Type B pancreatic cell (in vitro differentiated cells): ENCODE results near the gene RABEP1. TPM values are rescaled to one million over a fixed set of nuclear protein-coding genes. Genes with fewer than 3 reads are reported as not detected.

Source experiments
- DNase-seq: peaks from one replicate; pipeline ENCODE4 v3.0.0; 2021; ENCODE audit warnings: mixed read lengths; ENCODE audit not compliant: unreplicated experiment; ENCODE audit errors: extremely low spot score
- H3K27ac Mint-ChIP-seq: 2 replicates; pipeline ENCODE4 v1.8.0; 2021; ENCODE audit warnings: mild to moderate bottlenecking, mixed read lengths
- H3K27me3 Mint-ChIP-seq: 2 replicates; pipeline ENCODE4 v1.8.0; 2021; ENCODE audit warnings: mixed read lengths
- H3K36me3 Mint-ChIP-seq: 2 replicates; pipeline ENCODE4 v1.8.0; 2021; ENCODE audit warnings: mixed read lengths
- H3K4me1 Mint-ChIP-seq: one replicate; pipeline ENCODE4 v1.8.0; 2021; ENCODE audit warnings: mixed read lengths; ENCODE audit not compliant: unreplicated experiment
- H3K4me3 Mint-ChIP-seq: 2 replicates; pipeline ENCODE4 v1.8.0; 2021; ENCODE audit warnings: mild to moderate bottlenecking, mixed read lengths
- H3K9me3 Mint-ChIP-seq: 2 replicates; pipeline ENCODE4 v1.8.0; 2021; ENCODE audit warnings: mixed read lengths
- CTCF ChIP-seq: fragments of 200-600 bp; sonication (generic); conservative IDR thresholded peaks from 2 replicates; pipeline ENCODE4 v1.5.0; 2021; ENCODE audit warnings: antibody characterized with exemption, mild to moderate bottlenecking
- total RNA-seq: library from RNA; stranded (reverse); gene quantifications from 2 replicates; pipeline ENCODE4 v1.2.1, GENCODE V29; 2021; ENCODE audit warnings: low replicate concordance

The RABEP1 gene
- total RNA-seq, 1 donor from 2014 or later, result 43.7 TPM

GRCh38 chr17:5355421-5356129 is 73.5 kb downstream of the RABEP1 start:
- H3K36me3 Mint-ChIP-seq, result peaks cover 17% of the 10 kb centered on the region

GRCh38 chr17:5361426-5361825 is 79.3 kb downstream of the RABEP1 start:
- no peak for TF ChIP-seq CTCF
- Mint-ChIP-seq H3K27ac (no peak overlapping the region), H3K27me3 (no peaks in the 10 kb centered on the region), H3K9me3 (no peaks in the 10 kb centered on the region), H3K36me3 (peaks cover 34% of the 10 kb centered on the region), H3K4me3 (no peak overlapping the region), H3K4me1 (no peaks in the 10 kb centered on the region)
- no peak for DNase-seq

More at GRCh38 chr17:5355421-5356129, 73.5 kb downstream of the RABEP1 start:
- Mint-ChIP-seq H3K4me1 (peaks cover 10% of the 10 kb centered on the region), H3K4me3 (no peak overlapping the region), H3K9me3 (no peaks in the 10 kb centered on the region), H3K27me3 (no peaks in the 10 kb centered on the region), H3K27ac (peak overlapping the region; percentile 8)
- no peak for DNase-seq
- TF ChIP-seq CTCF, result no peak

- Mint-ChIP-seq H3K4me3 (no peak overlapping the region), H3K27ac (no peak overlapping the region), H3K9me3 (no peaks in the 10 kb centered on the region), H3K36me3 (peaks cover 34% of the 10 kb centered on the region), H3K4me1 (no peaks in the 10 kb centered on the region), H3K27me3 (no peaks in the 10 kb centered on the region)
- TF ChIP-seq CTCF, result no peak
- DNase-seq, result no peak
Measured at GRCh38 chr17:5362162-5362811, 80.2 kb downstream of the RABEP1 start.

- H3K27me3 Mint-ChIP-seq, result no peaks in the 10 kb centered on the region
- TF ChIP-seq CTCF, result no peak
- no peak overlapping the region for H3K4me3 Mint-ChIP-seq
- H3K9me3 Mint-ChIP-seq, result no peaks in the 10 kb centered on the region
- no peaks in the 10 kb centered on the region for H3K4me1 Mint-ChIP-seq
- DNase-seq, result no peak
- peak overlapping the region; percentile 8 for H3K27ac Mint-ChIP-seq
- peaks cover 34% of the 10 kb centered on the region for H3K36me3 Mint-ChIP-seq
Measured at GRCh38 chr17:5364156-5364555, 82.1 kb downstream of the RABEP1 start.

- Mint-ChIP-seq H3K27me3 (no peaks in the 10 kb centered on the region), H3K27ac (no peak overlapping the region), H3K9me3 (no peaks in the 10 kb centered on the region)
Measured at GRCh38 chr17:5364696-5365095, 82.6 kb downstream of the RABEP1 start.

More at GRCh38 chr17:5364696-5365095, 82.6 kb downstream of the RABEP1 start:
- Mint-ChIP-seq H3K36me3 (peaks cover 34% of the 10 kb centered on the region), H3K4me1 (no peaks in the 10 kb centered on the region), H3K4me3 (no peak overlapping the region)
- no peak for DNase-seq
- TF ChIP-seq CTCF, result no peak
